A549 (cell line): ENCODE data around the gene BMP5.

ENCODE experiments used
- EP300 ChIP-seq, 2 experiments: fragments of >200 bp; sonication (Bioruptor Twin); formaldehyde crosslinking; IDR thresholded peaks; 2 replicates in 1 of 2; 3 replicates in 1 of 2; pipeline ENCODE4 v1.6.1; 2016 to 2017
- HOXB13 ChIP-seq: fragments of 250-450 bp; sonication (Bioruptor Pico); IDR thresholded peaks from 2 replicates; pipeline ENCODE4 v1.5.0; 2020; ENCODE audit warnings: low read depth, mild to moderate bottlenecking, moderate library complexity
- RAD21 ChIP-seq, 2 experiments: fragments of >200 bp in 1 of 2; sonication (Bioruptor Twin) in 1 of 2; formaldehyde crosslinking in 1 of 2; IDR thresholded peaks in 1 of 2; conservative IDR thresholded peaks in 1 of 2; 2 replicates in 1 of 2; 3 replicates in 1 of 2; pipeline ENCODE4 v1.6.1; 2012 to 2018; ENCODE audit warnings: inconsistent platforms in 1 of 2
- USF2 ChIP-seq: fragments of 450-650 bp; IDR thresholded peaks from 2 replicates; pipeline ENCODE4 v1.6.1; 2014; ENCODE audit warnings: antibody characterized with exemption
- TF ChIP-seq, protein P1 (sequence below): fragments of >200 bp; sonication (Bioruptor Twin); formaldehyde crosslinking; IDR thresholded peaks from 3 replicates; pipeline ENCODE4 v1.5.1; 2016

GRCh38 chr6:55866128-55866527 is 9.3 kb downstream of the BMP5 start:
- TF ChIP-seq RAD21 (conservative IDR thresholded peaks at IDR 0.05 in 1 of 2, IDR thresholded peaks at IDR 0.05 in 1 of 2) (no peak), EP300 (IDR thresholded peaks at IDR 0.05) (no peak), HOXB13 (no peak), USF2 (no peak)
- TF ChIP-seq, protein P1, sequence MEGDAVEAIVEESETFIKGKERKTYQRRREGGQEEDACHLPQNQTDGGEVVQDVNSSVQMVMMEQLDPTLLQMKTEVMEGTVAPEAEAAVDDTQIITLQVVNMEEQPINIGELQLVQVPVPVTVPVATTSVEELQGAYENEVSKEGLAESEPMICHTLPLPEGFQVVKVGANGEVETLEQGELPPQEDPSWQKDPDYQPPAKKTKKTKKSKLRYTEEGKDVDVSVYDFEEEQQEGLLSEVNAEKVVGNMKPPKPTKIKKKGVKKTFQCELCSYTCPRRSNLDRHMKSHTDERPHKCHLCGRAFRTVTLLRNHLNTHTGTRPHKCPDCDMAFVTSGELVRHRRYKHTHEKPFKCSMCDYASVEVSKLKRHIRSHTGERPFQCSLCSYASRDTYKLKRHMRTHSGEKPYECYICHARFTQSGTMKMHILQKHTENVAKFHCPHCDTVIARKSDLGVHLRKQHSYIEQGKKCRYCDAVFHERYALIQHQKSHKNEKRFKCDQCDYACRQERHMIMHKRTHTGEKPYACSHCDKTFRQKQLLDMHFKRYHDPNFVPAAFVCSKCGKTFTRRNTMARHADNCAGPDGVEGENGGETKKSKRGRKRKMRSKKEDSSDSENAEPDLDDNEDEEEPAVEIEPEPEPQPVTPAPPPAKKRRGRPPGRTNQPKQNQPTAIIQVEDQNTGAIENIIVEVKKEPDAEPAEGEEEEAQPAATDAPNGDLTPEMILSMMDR = no peak
